ENCODE data around the gene CNR1.

The CNR1 gene

GRCh38 chr6:88166493-88167351 lies 575 bp upstream of the CNR1 start:
- Histone ChIP-seq H3K9me3 (ENCODE audit: low read length) (peaks cover 3% of the 10 kb centered on the region), H2AFZ (ENCODE audit: low read depth, low read length) (peak overlapping the region; percentile 96), H3K4me1 (ENCODE audit: insufficient read depth, low read length) (peaks cover 8% of the 10 kb centered on the region), H3K4me3 (ENCODE audit: low read length) (peak overlapping the region; percentile 61), H3K27me3 (ENCODE audit: insufficient read depth, low read length) (peaks cover 53% of the 10 kb centered on the region), H3K36me3 (ENCODE audit: insufficient read depth, low read length) (no peaks in the 10 kb centered on the region)

DNA sequence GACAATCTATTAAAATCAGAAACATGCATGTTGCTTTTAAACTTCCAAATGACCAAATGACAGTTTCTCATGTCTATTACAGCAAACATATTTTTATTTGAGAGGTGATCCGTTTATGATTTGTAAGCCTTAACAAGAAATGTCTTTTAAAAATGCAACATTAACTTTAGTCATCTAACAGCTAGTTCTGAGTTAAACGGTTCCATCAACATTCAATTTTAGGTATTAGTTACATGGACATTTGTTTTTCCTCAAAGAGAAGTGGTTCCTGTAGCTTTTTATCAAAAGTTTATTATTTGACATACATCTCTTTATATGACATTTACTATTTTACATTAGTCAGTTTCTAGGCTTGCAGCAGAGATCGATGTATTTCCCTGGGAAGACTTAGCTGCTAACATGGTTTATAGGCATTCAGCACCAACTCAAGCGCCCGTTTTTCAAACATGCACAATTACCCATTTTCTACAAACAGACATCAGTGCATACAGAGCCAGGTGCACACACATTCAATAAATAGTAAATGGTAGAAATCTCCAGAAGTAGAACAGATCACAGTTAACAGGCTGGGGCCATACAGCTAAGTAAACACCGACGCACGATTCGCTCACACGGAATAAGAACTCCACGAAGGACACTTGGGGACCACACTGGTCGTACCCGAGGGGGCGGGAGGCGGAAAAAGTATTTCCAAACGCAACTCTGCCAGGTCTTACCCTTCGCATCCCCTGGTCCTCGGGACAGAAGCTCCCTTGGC lies 882 bp downstream of the CNR1 start:
- peak overlapping the region; percentile 96 for H2AFZ ChIP-seq (ENCODE audit: low read depth, low read length)
- peaks cover 52% of the 10 kb centered on the region for H3K27me3 ChIP-seq (ENCODE audit: insufficient read depth, low read length)
- peaks cover 8% of the 10 kb centered on the region for H3K4me1 ChIP-seq (ENCODE audit: insufficient read depth, low read length)
- no peaks in the 10 kb centered on the region for H3K36me3 ChIP-seq (ENCODE audit: insufficient read depth, low read length)
- peak overlapping the region; percentile 61 for H3K4me3 ChIP-seq (ENCODE audit: low read length)
- peaks cover 3% of the 10 kb centered on the region for H3K9me3 ChIP-seq (ENCODE audit: low read length)

DNA sequence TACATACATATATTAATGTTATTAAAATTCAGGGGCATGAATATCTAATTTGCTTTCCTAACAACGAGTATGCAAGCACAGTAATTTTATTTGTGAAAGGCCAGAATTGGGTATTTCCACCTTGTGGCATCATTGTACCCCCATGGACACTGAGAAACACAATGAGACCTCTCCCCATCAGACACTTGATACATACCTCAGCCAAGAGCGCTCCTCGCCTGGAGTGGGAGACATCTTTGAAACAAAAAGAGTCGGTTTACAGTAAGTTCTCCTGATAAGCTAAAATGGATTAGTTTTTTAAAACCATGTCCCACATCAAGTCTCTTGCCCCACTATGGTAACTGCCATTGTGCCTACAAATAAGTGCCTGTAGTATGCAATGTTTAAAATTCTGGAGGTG lies 2.1 kb downstream of the CNR1 start:
- Histone ChIP-seq H2AFZ (ENCODE audit: low read depth, low read length) (no peak overlapping the region), H3K4me3 (ENCODE audit: low read length) (peak overlapping the region; percentile 4), H3K36me3 (ENCODE audit: insufficient read depth, low read length) (no peaks in the 10 kb centered on the region), H3K4me1 (ENCODE audit: insufficient read depth, low read length) (peaks cover 8% of the 10 kb centered on the region), H3K27me3 (ENCODE audit: insufficient read depth, low read length) (peaks cover 45% of the 10 kb centered on the region), H3K9me3 (ENCODE audit: low read length) (peaks cover 3% of the 10 kb centered on the region)

GRCh38 chr6:88163616-88164015 lies 2.5 kb downstream of the CNR1 start:
- Histone ChIP-seq H3K27me3 (ENCODE audit: insufficient read depth, low read length) (peaks cover 41% of the 10 kb centered on the region), H2AFZ (ENCODE audit: low read depth, low read length) (no peak overlapping the region), H3K4me3 (ENCODE audit: low read length) (no peak overlapping the region)

GRCh38 chr6:88161940-88162339 lies 4.2 kb downstream of the CNR1 start:
- H2AFZ ChIP-seq (ENCODE audit: low read depth, low read length), result no peak overlapping the region
- peaks cover 24% of the 10 kb centered on the region for H3K27me3 ChIP-seq (ENCODE audit: insufficient read depth, low read length)
- peaks cover 8% of the 10 kb centered on the region for H3K4me1 ChIP-seq (ENCODE audit: insufficient read depth, low read length)
- H3K9me3 ChIP-seq (ENCODE audit: low read length), result no peaks in the 10 kb centered on the region
- H3K36me3 ChIP-seq (ENCODE audit: insufficient read depth, low read length), result no peaks in the 10 kb centered on the region
- H3K4me3 ChIP-seq (ENCODE audit: low read length), result no peak overlapping the region

More at GRCh38 chr6:88163616-88164015, 2.5 kb downstream of the CNR1 start:
- Histone ChIP-seq H3K36me3 (ENCODE audit: insufficient read depth, low read length) (no peaks in the 10 kb centered on the region), H3K4me1 (ENCODE audit: insufficient read depth, low read length) (peaks cover 8% of the 10 kb centered on the region), H3K9me3 (ENCODE audit: low read length) (peaks cover 3% of the 10 kb centered on the region)

- H3K27me3 ChIP-seq (ENCODE audit: insufficient read depth, low read length), result peaks cover 2% of the 10 kb centered on the region
- H3K4me3 ChIP-seq (ENCODE audit: low read length), result no peak overlapping the region
- no peaks in the 10 kb centered on the region for H3K9me3 ChIP-seq (ENCODE audit: low read length)
- no peaks in the 10 kb centered on the region for H3K36me3 ChIP-seq (ENCODE audit: insufficient read depth, low read length)
- no peak overlapping the region for H2AFZ ChIP-seq (ENCODE audit: low read depth, low read length)
- no peaks in the 10 kb centered on the region for H3K4me1 ChIP-seq (ENCODE audit: insufficient read depth, low read length)
These were observed 9.0 kb downstream of the CNR1 start for GRCh38 chr6:88157106-88157505.

GRCh38 chr6:88145298-88145963 lies 20.7 kb downstream of the CNR1 start:
- Histone ChIP-seq H3K27me3 (ENCODE audit: insufficient read depth, low read length) (no peaks in the 10 kb centered on the region), H3K9me3 (ENCODE audit: low read length) (no peaks in the 10 kb centered on the region), H2AFZ (ENCODE audit: low read depth, low read length) (no peak overlapping the region), H3K4me3 (ENCODE audit: low read length) (no peak overlapping the region), H3K36me3 (ENCODE audit: insufficient read depth, low read length) (no peaks in the 10 kb centered on the region), H3K4me1 (ENCODE audit: insufficient read depth, low read length) (no peaks in the 10 kb centered on the region)

GRCh38 chr6:88144637-88145297 lies 21.4 kb downstream of the CNR1 start:
- Histone ChIP-seq H3K4me1 (ENCODE audit: insufficient read depth, low read length) (no peaks in the 10 kb centered on the region), H3K36me3 (ENCODE audit: insufficient read depth, low read length) (no peaks in the 10 kb centered on the region), H2AFZ (ENCODE audit: low read depth, low read length) (no peak overlapping the region), H3K9me3 (ENCODE audit: low read length) (no peaks in the 10 kb centered on the region), H3K27me3 (ENCODE audit: insufficient read depth, low read length) (no peaks in the 10 kb centered on the region), H3K4me3 (ENCODE audit: low read length) (no peak overlapping the region)

- Histone ChIP-seq H3K9me3 (ENCODE audit: low read length) (no peaks in the 10 kb centered on the region), H2AFZ (ENCODE audit: low read depth, low read length) (no peak overlapping the region), H3K36me3 (ENCODE audit: insufficient read depth, low read length) (no peaks in the 10 kb centered on the region), H3K27me3 (ENCODE audit: insufficient read depth, low read length) (no peaks in the 10 kb centered on the region), H3K4me3 (ENCODE audit: low read length) (no peak overlapping the region), H3K4me1 (ENCODE audit: insufficient read depth, low read length) (no peaks in the 10 kb centered on the region)
These were observed 22.6 kb downstream of the CNR1 start for GRCh38 chr6:88143421-88144157.

GRCh38 chr6:88142297-88142668 lies 23.9 kb downstream of the CNR1 start:
- Histone ChIP-seq H3K27me3 (ENCODE audit: insufficient read depth, low read length) (no peaks in the 10 kb centered on the region), H2AFZ (ENCODE audit: low read depth, low read length) (no peak overlapping the region), H3K4me3 (ENCODE audit: low read length) (no peak overlapping the region), H3K9me3 (ENCODE audit: low read length) (no peaks in the 10 kb centered on the region), H3K36me3 (ENCODE audit: insufficient read depth, low read length) (no peaks in the 10 kb centered on the region), H3K4me1 (ENCODE audit: insufficient read depth, low read length) (no peaks in the 10 kb centered on the region)

DNA sequence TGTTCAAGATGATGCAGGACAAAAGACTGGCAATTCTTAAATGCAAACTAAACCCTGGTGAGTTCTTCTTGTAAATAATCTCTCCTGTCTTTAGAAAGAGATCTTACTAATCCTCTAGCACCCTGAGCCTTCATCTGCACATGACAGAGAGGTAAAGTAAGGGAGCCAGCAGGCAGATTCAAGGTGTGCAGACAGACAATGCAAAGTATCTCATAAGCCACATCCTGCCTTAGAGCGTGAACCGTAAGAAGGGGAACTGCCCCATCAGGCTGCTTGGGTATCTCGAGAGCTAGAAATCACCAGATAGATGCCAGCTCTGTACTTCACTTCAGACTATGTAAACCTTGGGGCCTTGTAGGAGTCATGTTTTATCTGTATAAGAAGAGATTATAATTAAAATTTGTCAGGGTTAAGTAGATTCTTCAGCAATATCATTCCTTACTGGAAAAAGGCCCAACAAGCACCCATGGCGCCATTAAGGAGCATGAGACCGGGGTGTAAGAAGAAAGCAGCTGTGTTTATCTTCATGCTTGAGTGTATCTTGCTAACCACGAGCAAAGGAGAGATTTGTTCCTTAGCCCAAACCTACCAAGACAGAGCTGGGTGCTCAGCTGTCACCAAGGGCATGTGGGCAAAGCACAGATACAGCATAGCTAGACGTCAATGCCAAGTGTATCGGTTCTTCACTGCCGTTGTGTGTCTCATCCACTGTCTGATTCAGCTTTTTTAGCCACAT lies 24.4 kb downstream of the CNR1 start:
- Histone ChIP-seq H2AFZ (ENCODE audit: low read depth, low read length) (no peak overlapping the region), H3K36me3 (ENCODE audit: insufficient read depth, low read length) (no peaks in the 10 kb centered on the region), H3K9me3 (ENCODE audit: low read length) (no peaks in the 10 kb centered on the region), H3K4me3 (ENCODE audit: low read length) (no peak overlapping the region), H3K27me3 (ENCODE audit: insufficient read depth, low read length) (no peaks in the 10 kb centered on the region), H3K4me1 (ENCODE audit: insufficient read depth, low read length) (no peaks in the 10 kb centered on the region)

- no peak overlapping the region for H3K4me3 ChIP-seq (ENCODE audit: low read length)
- H2AFZ ChIP-seq (ENCODE audit: low read depth, low read length), result no peak overlapping the region
- no peaks in the 10 kb centered on the region for H3K27me3 ChIP-seq (ENCODE audit: insufficient read depth, low read length)
- H3K9me3 ChIP-seq (ENCODE audit: low read length), result no peaks in the 10 kb centered on the region
- no peaks in the 10 kb centered on the region for H3K36me3 ChIP-seq (ENCODE audit: insufficient read depth, low read length)
- no peaks in the 10 kb centered on the region for H3K4me1 ChIP-seq (ENCODE audit: insufficient read depth, low read length)
These were observed 28.2 kb downstream of the CNR1 start for GRCh38 chr6:88137915-88138314.
